Neural progenitor cell (in vitro differentiated cells): ENCODE measurements around the gene RNF166. TPM values are rescaled to one million over a fixed set of nuclear protein-coding genes. Genes with fewer than 3 reads are reported as not detected.

Source experiments
- DNase-seq: peaks from one replicate; pipeline ENCODE4 v3.0.0-alpha.2; 2016; ENCODE audit warnings: low spot score
- H2AFZ ChIP-seq: fragments of 200-600 bp; sonication (generic); replicated peaks from 2 replicates; pipeline ENCODE4 v1.6.1; 2016; ENCODE audit warnings: antibody characterized with exemption
- H3F3A ChIP-seq: fragments of 200-600 bp; sonication (generic); 2 replicates; pipeline ENCODE4 v1.6.1; 2016; ENCODE audit warnings: antibody characterized with exemption, low read depth
- H3K27ac ChIP-seq: fragments of 200-600 bp; sonication (generic); 2 replicates; pipeline ENCODE4 v1.5.1; 2016; ENCODE audit warnings: mild to moderate bottlenecking
- H3K27me3 ChIP-seq: fragments of 200-600 bp; sonication (generic); 2 replicates; pipeline ENCODE4 v1.6.1; 2016; ENCODE audit warnings: mild to moderate bottlenecking, moderate library complexity
- H3K36me3 ChIP-seq: fragments of 200-600 bp; sonication (generic); 2 replicates; pipeline ENCODE4 v1.5.1; 2016
- H3K4me1 ChIP-seq: fragments of 200-600 bp; sonication (generic); 2 replicates; pipeline ENCODE4 v1.6.1; 2016; ENCODE audit warnings: mixed run types
- H3K4me2 ChIP-seq: fragments of 200-600 bp; sonication (generic); 2 replicates; pipeline ENCODE4 v1.6.1; 2016
- H3K4me3 ChIP-seq: fragments of 200-600 bp; sonication (generic); 2 replicates; pipeline ENCODE4 v1.5.1; 2016
- H3K79me2 ChIP-seq: fragments of 200-600 bp; sonication (generic); 2 replicates; pipeline ENCODE4 v1.6.1; 2016; ENCODE audit warnings: low read depth
- H3K9ac ChIP-seq: fragments of 200-600 bp; sonication (generic); 2 replicates; pipeline ENCODE4 v1.6.1; 2016
- H3K9me3 ChIP-seq: fragments of 200-600 bp; sonication (generic); 2 replicates; pipeline ENCODE4 v1.5.1; 2016; ENCODE audit warnings: low read depth
- H4K20me1 ChIP-seq: fragments of 200-600 bp; sonication (generic); 2 replicates; pipeline ENCODE4 v1.6.1; 2016; ENCODE audit warnings: low read depth
- H3K27ac Mint-ChIP-seq: 3 replicates; pipeline ENCODE4 v1.8.0; 2021; ENCODE audit warnings: mixed read lengths
- H3K27me3 Mint-ChIP-seq: 2 replicates; pipeline ENCODE4 v1.8.0; 2022; ENCODE audit warnings: low read depth, mild to moderate bottlenecking, inconsistent platforms, moderate library complexity, mixed read lengths; ENCODE audit not compliant: insufficient read depth
- H3K36me3 Mint-ChIP-seq: 3 replicates; pipeline ENCODE4 v1.8.0; 2021; ENCODE audit warnings: mixed read lengths
- H3K4me1 Mint-ChIP-seq: 3 replicates; pipeline ENCODE4 v1.8.0; 2021; ENCODE audit warnings: mixed read lengths
- H3K4me3 Mint-ChIP-seq: 3 replicates; pipeline ENCODE4 v1.8.0; 2021; ENCODE audit warnings: mild to moderate bottlenecking, moderate library complexity, mixed read lengths
- H3K9me3 Mint-ChIP-seq: 3 replicates; pipeline ENCODE4 v1.8.0; 2020; ENCODE audit warnings: mixed read lengths
- CTCF ChIP-seq: fragments of 200-600 bp; sonication (generic); IDR thresholded peaks from 2 replicates; pipeline ENCODE4 v1.5.1; 2017; ENCODE audit warnings: antibody characterized with exemption, mild to moderate bottlenecking
- EZH2 ChIP-seq: fragments of 200-600 bp; sonication (generic); IDR thresholded peaks from 2 replicates; pipeline ENCODE4 v1.6.1; 2017; ENCODE audit warnings: antibody characterized with exemption, mild to moderate bottlenecking, moderate library complexity
- EZH2phosphoT487 ChIP-seq: fragments of 200-600 bp; sonication (generic); IDR thresholded peaks from 2 replicates; pipeline ENCODE4 v1.6.1; 2017; ENCODE audit warnings: antibody characterized with exemption
- total RNA-seq: library from RNA; depleted of rRNA; stranded (reverse); fragments of >200 nt; gene quantifications from 2 replicates; pipeline ENCODE4 v1.2.3, GENCODE V29; 2015; ENCODE audit warnings: low replicate concordance

Gene RNF166
- total RNA-seq, 1 donor from 2014 or later, result 11.1 TPM

GRCh38 chr16:88727871-88728270, 21.7 kb upstream of the RNF166 start:
- Histone ChIP-seq H3K4me3 (no peak overlapping the region), H3K27ac (no peak overlapping the region), H3K9me3 (no peaks in the 10 kb centered on the region), H3K79me2 (no peaks in the 10 kb centered on the region), H3K36me3 (no peaks in the 10 kb centered on the region), H3K4me1 (no peaks in the 10 kb centered on the region), H3K27me3 (no peaks in the 10 kb centered on the region), H2AFZ (no peak overlapping the region), H3K9ac (no peak overlapping the region), H3F3A (peaks cover 3% of the 10 kb centered on the region), H3K4me2 (no peak overlapping the region), H4K20me1 (no peaks in the 10 kb centered on the region)
- no peak for TF ChIP-seq EZH2
- no peak for TF ChIP-seq CTCF
- no peak for TF ChIP-seq EZH2phosphoT487
- Mint-ChIP-seq H3K4me3 (no peak overlapping the region), H3K4me1 (peaks cover 10% of the 10 kb centered on the region), H3K27ac (no peak overlapping the region), H3K9me3 (no peaks in the 10 kb centered on the region), H3K36me3 (no peaks in the 10 kb centered on the region), H3K27me3 (peaks cover 3% of the 10 kb centered on the region)
- DNase-seq, result no peak

- Histone ChIP-seq H3K4me2 (no peak overlapping the region), H2AFZ (no peak overlapping the region), H3K27me3 (no peaks in the 10 kb centered on the region), H3K9me3 (no peaks in the 10 kb centered on the region), H4K20me1 (no peaks in the 10 kb centered on the region), H3K27ac (no peak overlapping the region), H3F3A (peaks cover 3% of the 10 kb centered on the region), H3K36me3 (no peaks in the 10 kb centered on the region), H3K9ac (no peak overlapping the region), H3K4me1 (no peaks in the 10 kb centered on the region), H3K79me2 (no peaks in the 10 kb centered on the region), H3K4me3 (no peak overlapping the region)
- no peak for DNase-seq
- no peaks in the 10 kb centered on the region for H3K9me3 Mint-ChIP-seq
- H3K27ac Mint-ChIP-seq, result no peak overlapping the region
- no peak for TF ChIP-seq EZH2phosphoT487
- no peak for TF ChIP-seq CTCF
- TF ChIP-seq EZH2, result no peak
- peaks cover 10% of the 10 kb centered on the region for H3K4me1 Mint-ChIP-seq
- no peaks in the 10 kb centered on the region for H3K36me3 Mint-ChIP-seq
- peaks cover 3% of the 10 kb centered on the region for H3K27me3 Mint-ChIP-seq
- H3K4me3 Mint-ChIP-seq, result no peak overlapping the region
Observed at GRCh38 chr16:88726981-88727380, 20.8 kb upstream of the RNF166 start.

DNA sequence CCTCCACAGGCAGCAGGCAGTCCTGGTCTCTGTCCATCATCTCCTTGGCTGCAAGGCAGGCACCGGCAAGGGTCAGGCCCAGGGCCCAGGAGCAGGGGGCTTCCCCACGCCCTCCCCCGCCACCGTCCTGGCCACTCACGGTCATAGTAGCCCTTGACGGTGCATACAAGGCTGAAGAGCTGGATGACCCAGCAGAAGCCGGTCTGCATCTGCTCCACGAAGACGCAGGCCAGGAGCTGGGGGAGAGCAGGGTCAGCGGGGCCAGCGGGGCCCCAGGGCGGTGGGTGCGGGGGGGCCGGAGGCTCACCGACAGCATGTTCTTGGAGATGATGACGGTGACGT, 20.2 kb upstream of the RNF166 start:
- H3K9ac ChIP-seq, result no peak overlapping the region
- no peaks in the 10 kb centered on the region for H3K4me1 ChIP-seq
- no peak for TF ChIP-seq EZH2
- no peak for TF ChIP-seq EZH2phosphoT487
- TF ChIP-seq CTCF, result no peak
- H3F3A ChIP-seq, result peaks cover 2% of the 10 kb centered on the region
- Mint-ChIP-seq H3K36me3 (no peaks in the 10 kb centered on the region), H3K4me1 (peaks cover 8% of the 10 kb centered on the region), H3K4me3 (no peak overlapping the region), H3K9me3 (no peaks in the 10 kb centered on the region), H3K27me3 (peaks cover 3% of the 10 kb centered on the region), H3K27ac (no peak overlapping the region)
- H3K27me3 ChIP-seq, result no peaks in the 10 kb centered on the region
- H4K20me1 ChIP-seq, result no peaks in the 10 kb centered on the region
- no peak overlapping the region for H2AFZ ChIP-seq
- no peaks in the 10 kb centered on the region for H3K9me3 ChIP-seq
- H3K79me2 ChIP-seq, result no peaks in the 10 kb centered on the region
- no peak overlapping the region for H3K27ac ChIP-seq
- H3K4me3 ChIP-seq, result no peak overlapping the region
- H3K36me3 ChIP-seq, result no peaks in the 10 kb centered on the region
- H3K4me2 ChIP-seq, result no peak overlapping the region
- DNase-seq, result no peak
